SK-N-SH treated with all-trans-retinoic acid at 6 μM for 48 hours (cell line): ENCODE results near the gene MDGA2.

Experiments used
- CSRNP3 ChIP-seq: fragments of 250-450 bp; sonication (Bioruptor Pico); IDR thresholded peaks from 2 replicates; pipeline ENCODE4 v1.5.1; 2021; ENCODE audit warnings: mild to moderate bottlenecking, moderate library complexity
- TCF4 ChIP-seq: fragments of 250-450 bp; sonication (Bioruptor Pico); IDR thresholded peaks from 2 replicates; pipeline ENCODE4 v1.8.0; 2021; ENCODE audit warnings: mild to moderate bottlenecking, moderate library complexity, borderline replicate concordance
- ZC3H10 ChIP-seq: fragments of 250-450 bp; sonication (Bioruptor Pico); IDR thresholded peaks from 2 replicates; pipeline ENCODE4 v1.5.1; 2021; ENCODE audit warnings: mild to moderate bottlenecking, moderate library complexity
- TF ChIP-seq, protein P1 (sequence below): fragments of 250-450 bp; sonication (Bioruptor Pico); IDR thresholded peaks from 2 replicates; pipeline ENCODE4 v1.5.0; 2020; ENCODE audit warnings: mild to moderate bottlenecking, moderate library complexity

DNA sequence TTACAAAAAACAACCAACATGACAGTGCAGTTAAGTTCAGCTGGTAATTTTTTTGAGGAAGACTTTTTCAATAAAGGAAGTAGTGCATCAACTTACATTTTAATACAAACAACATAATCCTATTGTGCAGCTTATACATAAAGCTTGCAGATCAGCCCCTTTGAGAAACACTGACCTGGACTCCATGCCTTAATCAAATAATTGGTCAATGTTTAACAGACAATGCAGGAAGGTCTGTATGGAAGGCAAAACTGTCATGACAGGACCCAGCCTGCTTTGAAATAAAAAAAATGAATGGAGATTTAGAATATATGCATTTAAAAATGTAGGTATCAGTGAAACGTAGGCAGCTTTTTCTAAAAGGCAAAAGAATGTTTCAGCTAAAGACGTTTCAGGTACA, 702.1 kb downstream of the MDGA2 start:
- TF ChIP-seq TCF4 (no peak), ZC3H10 (CRISPR knock-in tag) (no peak), CSRNP3 (CRISPR knock-in tag) (no peak)
- TF ChIP-seq, protein P1, sequence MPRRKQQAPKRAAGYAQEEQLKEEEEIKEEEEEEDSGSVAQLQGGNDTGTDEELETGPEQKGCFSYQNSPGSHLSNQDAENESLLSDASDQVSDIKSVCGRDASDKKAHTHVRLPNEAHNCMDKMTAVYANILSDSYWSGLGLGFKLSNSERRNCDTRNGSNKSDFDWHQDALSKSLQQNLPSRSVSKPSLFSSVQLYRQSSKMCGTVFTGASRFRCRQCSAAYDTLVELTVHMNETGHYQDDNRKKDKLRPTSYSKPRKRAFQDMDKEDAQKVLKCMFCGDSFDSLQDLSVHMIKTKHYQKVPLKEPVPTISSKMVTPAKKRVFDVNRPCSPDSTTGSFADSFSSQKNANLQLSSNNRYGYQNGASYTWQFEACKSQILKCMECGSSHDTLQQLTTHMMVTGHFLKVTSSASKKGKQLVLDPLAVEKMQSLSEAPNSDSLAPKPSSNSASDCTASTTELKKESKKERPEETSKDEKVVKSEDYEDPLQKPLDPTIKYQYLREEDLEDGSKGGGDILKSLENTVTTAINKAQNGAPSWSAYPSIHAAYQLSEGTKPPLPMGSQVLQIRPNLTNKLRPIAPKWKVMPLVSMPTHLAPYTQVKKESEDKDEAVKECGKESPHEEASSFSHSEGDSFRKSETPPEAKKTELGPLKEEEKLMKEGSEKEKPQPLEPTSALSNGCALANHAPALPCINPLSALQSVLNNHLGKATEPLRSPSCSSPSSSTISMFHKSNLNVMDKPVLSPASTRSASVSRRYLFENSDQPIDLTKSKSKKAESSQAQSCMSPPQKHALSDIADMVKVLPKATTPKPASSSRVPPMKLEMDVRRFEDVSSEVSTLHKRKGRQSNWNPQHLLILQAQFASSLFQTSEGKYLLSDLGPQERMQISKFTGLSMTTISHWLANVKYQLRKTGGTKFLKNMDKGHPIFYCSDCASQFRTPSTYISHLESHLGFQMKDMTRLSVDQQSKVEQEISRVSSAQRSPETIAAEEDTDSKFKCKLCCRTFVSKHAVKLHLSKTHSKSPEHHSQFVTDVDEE (CRISPR knock-in tag): no peak
